H1 (cell line): ENCODE data around the gene LRP1-AS.

ENCODE experiments used
- CBX5 ChIP-seq: fragments of 300-800, 300-1000 bp; sonication (generic); IDR thresholded peaks from 2 replicates; pipeline ENCODE4 v1.7.1; 2016; ENCODE audit warnings: antibody characterized with exemption, low read length, low read depth
- EZH2 ChIP-seq: fragments of 200-600 bp; sonication (generic); IDR thresholded peaks from 2 replicates; pipeline ENCODE4 v1.7.1; 2012; ENCODE audit warnings: low read depth, mild to moderate bottlenecking, moderate library complexity, low read length, inconsistent platforms; ENCODE audit not compliant: severe bottlenecking
- SP1 ChIP-seq: IDR thresholded peaks from 2 replicates; pipeline ENCODE4 v1.6.1; 2011; ENCODE audit warnings: low read depth, low read length
- ZNF274 ChIP-seq: IDR thresholded peaks from 2 replicates; pipeline ENCODE4 v1.7.0; 2012; ENCODE audit warnings: low read length, borderline replicate concordance; ENCODE audit errors: extremely low read depth
- TF ChIP-seq, protein P1 (sequence below), 3 experiments: IDR thresholded peaks; 1 replicate in 2 of 3; 2 replicates in 1 of 3; pipeline versions ENCODE4 v1.5.1 to v1.6.1; 2011; ENCODE audit warnings: low read length in 3 of 3, mild to moderate bottlenecking in 3 of 3, inconsistent platforms in 2 of 3, low read depth in 1 of 3, moderate library complexity in 1 of 3; ENCODE audit not compliant: insufficient read depth in 1 of 3; ENCODE audit errors: control extremely low read depth in 1 of 3

- TF ChIP-seq, protein P1, sequence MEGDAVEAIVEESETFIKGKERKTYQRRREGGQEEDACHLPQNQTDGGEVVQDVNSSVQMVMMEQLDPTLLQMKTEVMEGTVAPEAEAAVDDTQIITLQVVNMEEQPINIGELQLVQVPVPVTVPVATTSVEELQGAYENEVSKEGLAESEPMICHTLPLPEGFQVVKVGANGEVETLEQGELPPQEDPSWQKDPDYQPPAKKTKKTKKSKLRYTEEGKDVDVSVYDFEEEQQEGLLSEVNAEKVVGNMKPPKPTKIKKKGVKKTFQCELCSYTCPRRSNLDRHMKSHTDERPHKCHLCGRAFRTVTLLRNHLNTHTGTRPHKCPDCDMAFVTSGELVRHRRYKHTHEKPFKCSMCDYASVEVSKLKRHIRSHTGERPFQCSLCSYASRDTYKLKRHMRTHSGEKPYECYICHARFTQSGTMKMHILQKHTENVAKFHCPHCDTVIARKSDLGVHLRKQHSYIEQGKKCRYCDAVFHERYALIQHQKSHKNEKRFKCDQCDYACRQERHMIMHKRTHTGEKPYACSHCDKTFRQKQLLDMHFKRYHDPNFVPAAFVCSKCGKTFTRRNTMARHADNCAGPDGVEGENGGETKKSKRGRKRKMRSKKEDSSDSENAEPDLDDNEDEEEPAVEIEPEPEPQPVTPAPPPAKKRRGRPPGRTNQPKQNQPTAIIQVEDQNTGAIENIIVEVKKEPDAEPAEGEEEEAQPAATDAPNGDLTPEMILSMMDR (IDR thresholded peaks at IDR 0.05; ENCODE audit: control extremely low read depth in 1 of 3, insufficient read depth in 1 of 3, low read depth in 1 of 3, low read length in 3 of 3) = no peak
- TF ChIP-seq SP1 (no peak), EZH2 (no peak), CBX5 (no peak), ZNF274 (no peak)
These were observed 18.7 kb downstream of the LRP1-AS start for GRCh38 chr12:57128519-57129247.
